GM21447 (cell line): ENCODE results near the gene UTF1.
"Not testable (repeated sequence)": the region's sequence is repeated elsewhere in the genome, so short reads cannot be mapped to it uniquely, and the experiment has no call there.

Source experiments
- ATAC-seq: cut with Tn5 transposase; IDR thresholded peaks from one replicate; pipeline ENCODE4 v1.9.1; 2021; ENCODE audit not compliant: unreplicated experiment

UTF1 gene

DNA sequence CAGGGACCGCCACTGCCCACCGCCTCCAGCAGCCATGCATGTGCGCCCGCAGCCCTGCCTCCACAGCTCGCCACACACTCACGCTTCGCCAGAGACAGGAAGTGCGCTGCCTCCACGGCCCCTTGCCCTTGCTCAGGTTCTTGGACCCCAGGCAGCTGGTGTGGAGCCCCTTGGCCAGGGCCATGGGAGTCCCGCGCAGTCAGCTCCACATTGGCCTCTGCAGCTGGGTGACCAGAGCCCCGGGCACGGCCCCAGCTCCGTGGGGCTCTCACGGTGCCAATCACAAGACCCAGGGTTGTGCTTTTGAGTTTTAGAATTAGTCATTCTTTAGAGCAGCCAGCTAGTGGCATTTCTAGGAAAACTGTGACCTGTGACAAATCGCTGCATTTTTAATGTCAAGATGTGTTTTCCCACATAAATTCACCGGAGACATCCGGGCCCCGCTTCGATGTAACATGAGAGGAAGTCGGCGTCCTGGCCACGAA is 4.3 kb upstream of the UTF1 start:
- no peak for ATAC-seq

DNA sequence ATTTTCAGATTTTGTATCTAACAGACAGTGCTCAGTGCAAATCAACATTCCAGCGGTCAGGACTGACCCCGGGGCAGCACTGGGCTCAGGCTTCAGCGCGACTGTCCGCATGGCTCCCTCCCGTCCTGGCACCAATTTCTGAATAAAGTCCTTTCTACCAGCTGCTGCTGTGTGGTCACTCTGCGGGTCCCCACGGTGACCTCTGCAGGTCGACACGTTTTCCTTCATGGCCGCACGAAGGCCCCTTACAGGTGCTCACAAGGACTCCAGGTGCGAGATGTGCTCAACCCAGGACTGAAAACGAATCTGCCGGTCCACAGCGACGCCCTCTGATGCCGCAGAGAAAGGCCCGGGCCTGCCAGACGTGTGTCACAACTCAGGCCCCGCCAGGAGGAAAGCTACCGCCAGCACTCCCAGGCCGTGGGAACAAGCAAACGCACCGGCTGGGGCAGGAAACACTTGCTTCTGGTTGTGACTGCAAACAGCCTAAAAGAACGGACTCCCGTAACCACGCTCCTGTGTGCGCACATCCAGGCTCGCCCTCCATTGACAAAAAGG is 3.7 kb upstream of the UTF1 start:
- no peak for ATAC-seq

DNA sequence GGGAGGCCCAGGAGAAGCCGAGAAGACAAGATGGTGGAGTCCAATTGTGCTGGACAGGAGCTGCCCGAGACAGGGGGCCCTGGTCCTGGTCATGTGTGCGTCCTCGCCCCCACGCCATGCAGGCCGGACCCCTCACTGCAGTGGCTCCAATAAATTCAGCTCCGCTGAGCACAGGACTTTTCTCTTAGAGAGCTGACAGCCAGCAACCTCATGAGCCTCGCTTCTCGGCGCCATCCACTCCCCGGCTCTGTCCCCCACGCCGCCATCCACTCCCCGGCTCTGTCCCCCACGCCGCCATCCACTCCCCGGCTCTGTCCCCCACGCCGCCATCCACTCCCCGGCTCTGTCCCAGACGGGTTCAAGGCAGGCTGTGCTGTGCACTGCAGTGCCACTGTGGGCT is 2.8 kb upstream of the UTF1 start:
- no peak for ATAC-seq

DNA sequence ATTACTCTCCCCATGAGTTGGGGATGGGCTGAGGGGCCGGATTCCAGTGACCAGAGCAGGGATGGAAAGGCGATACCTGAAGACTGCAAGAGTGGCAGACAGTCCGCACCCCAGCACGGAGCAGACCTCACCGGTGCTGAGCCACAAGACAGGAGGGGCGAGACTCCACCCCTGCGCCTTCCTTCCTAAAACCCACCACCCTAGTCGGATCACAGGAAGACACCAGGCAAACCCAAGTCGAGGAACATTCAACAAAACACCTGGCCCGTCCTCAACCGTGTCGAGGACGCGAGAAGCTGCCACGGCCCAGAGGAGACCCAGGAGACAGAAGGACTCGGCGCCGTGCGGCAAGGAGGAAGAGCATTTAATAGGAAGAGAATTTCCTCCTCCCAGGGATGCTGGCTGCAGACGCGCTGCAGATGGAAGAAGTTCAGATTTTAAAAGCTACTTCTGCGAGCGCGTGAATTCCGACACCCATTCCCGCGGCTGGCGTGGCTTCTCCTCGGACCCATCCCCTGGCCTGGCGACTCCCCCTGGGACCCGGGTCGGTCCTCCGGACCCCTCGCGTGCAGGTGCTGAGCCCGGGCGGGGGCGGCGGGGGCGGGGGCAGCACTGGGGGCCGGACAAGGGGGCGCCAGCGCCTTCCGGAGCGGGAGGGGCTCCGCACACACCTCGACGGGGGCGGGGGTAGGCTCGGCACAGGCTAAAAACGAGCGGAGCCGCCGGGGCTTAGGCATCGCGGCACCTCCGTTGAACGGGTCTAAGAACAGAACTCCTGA is 563 bp upstream of the UTF1 start:
- no peak for ATAC-seq

DNA sequence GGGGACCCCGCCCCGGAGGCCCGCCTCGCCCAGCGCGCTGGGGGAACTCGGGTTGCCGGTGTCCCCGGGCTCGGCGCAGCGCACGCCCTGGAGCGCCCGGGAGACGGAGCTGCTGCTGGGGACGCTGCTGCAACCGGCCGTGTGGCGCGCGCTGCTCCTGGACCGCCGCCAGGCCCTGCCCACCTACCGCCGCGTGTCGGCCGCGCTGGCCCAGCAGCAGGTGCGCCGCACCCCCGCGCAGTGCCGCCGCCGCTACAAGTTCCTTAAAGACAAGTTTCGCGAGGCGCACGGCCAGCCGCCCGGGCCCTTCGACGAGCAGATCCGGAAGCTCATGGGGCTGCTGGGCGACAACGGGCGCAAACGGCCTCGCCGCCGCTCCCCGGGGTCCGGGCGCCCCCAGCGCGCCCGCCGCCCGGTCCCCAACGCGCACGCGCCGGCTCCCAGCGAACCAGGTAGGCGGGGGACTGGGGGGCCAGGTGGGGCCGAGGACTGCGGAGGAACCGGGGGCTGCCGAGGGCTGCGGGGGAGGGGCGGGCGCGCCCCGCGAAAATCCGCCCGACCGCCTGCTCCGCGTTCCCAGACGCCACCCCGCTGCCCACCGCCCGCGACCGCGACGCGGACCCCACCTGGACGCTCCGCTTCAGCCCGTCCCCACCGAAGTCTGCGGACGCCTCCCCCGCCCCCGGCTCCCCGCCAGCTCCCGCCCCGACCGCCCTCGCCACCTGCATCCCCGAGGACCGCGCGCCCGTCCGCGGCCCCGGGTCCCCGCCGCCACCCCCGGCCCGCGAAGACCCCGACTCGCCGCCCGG is 574 bp downstream of the UTF1 start:
- no peak for ATAC-seq

DNA sequence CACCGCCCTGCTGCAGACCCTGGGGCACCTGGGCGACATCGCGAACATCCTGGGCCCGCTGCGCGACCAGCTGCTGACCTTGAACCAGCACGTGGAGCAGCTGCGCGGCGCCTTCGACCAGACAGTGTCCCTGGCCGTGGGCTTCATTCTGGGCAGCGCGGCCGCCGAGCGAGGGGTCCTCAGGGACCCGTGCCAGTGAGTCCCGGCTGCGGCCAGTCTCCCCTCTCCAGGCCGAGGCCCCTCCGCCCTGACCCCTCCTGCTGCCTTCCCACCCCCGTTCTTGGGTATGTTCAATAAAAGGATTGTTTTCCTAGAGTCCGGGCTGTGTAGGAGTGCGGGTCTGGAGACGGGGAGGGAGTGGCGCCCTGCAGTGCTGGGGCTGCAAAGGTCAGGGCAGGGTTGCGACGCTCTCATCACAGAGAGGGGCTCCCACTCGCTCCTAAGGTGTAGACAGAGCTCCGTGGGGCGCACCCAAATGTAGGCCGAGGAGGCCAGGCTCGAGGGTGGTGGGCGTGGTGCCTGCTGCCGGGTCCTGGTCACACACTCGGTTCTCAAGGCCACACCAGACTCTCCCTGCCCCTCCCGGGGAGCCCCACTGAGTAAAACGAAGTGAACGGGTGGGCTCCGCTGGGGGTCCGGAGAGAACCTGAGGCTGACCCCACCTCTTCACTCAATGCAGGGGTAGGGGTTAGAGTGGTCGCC is 1.4 kb downstream of the UTF1 start:
- no peak for ATAC-seq

DNA sequence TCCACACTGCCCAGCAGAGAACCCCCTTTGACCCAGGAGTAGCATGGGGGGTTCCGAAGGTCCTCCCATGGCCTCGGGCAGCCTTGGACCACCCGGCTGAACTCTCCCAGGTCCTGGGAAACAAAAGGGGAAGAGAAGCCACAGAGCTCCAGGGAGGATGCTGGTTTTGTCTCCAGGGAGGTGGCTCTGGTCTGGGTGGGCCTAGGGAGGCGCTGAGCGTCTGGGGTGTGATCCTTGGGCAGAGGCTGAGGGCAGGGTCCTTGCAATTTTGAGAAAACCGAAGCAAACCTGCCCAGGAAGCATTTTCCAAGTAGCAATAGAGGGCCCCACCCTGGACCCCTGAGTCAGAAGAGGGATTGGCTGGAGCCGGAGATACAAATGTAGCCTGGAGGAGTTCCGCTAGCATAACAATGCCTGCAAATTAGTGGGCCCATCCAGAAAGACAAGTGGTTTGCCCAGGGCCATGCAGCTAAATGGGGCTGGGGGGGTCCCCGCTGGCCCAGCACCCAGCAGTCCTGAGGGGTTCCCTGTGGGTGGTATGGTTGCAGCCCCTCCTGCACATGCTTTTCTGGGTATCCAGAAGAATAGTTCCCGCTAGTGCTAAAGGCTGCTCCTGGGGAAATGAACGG is 2.0 kb downstream of the UTF1 start:
- ATAC-seq = no peak

DNA sequence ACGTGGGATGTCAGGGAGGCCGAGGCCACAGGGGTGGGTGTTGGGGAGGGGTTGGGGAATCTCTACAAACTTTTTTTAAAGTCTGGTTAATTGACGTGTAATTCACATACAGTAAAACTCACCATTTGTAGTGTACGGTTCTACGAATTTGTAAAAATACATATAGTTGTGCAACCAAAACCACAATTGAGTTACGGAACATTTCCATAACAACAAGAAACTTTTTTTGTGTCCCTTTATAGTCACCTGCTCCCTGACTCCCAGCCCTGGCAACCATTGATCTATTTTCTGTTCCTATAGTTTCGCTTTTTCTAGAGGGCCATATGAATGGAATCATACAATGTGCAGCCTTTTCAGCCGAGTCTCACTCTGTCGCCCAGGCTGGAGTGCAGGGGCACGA is 4.8 kb downstream of the UTF1 start:
- not testable (repeated sequence) for ATAC-seq

DNA sequence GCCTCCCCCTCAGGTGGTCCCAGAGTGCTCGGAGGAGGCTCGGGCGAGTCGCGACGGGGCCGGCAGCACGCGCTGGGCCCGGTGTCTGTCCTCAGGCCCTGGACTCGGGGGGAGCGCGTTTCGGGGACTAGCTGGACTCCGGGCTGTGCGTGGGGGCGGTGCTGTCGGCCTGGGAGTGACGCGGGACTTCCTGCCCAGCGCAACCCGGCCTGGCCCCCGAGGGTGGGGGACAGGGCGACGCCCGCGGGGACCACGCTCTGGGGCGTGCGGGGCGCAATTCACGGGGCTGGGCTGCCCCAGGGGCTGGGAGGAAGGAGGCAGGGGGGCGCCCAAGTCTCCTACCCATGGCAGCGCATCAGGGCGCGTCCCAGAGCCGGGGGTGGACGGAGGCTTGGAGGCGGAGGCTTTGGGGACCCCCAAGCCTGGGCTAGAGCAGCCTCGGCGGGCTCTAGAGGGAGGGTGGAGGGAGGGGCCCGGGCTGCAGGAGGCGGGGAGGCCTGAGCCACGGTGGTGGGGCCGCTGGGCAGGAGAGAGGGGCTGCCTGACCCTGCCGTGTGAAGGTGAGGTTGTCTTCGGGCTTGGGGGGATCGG is 5.3 kb downstream of the UTF1 start:
- no peak for ATAC-seq

DNA sequence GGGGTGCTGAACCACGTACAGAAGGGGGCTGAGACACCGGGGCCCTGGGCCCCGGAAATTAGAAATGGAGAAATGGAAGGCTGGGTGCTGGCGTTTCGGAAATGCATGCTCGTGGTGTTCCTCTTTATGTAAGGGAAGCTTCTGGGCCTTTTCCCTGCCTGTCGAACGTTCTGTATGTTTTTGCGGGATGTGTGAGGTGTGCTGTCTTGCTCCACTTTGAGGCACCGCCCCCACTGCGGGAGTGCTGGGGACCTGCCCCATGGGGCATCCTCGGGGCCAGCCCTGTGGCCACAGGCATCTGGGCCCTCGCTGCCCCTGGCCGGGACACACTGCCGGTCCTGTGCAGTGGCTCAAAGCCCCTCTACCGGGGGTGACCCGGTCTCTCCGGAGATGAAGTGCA is 5.9 kb downstream of the UTF1 start:
- no peak for ATAC-seq

DNA sequence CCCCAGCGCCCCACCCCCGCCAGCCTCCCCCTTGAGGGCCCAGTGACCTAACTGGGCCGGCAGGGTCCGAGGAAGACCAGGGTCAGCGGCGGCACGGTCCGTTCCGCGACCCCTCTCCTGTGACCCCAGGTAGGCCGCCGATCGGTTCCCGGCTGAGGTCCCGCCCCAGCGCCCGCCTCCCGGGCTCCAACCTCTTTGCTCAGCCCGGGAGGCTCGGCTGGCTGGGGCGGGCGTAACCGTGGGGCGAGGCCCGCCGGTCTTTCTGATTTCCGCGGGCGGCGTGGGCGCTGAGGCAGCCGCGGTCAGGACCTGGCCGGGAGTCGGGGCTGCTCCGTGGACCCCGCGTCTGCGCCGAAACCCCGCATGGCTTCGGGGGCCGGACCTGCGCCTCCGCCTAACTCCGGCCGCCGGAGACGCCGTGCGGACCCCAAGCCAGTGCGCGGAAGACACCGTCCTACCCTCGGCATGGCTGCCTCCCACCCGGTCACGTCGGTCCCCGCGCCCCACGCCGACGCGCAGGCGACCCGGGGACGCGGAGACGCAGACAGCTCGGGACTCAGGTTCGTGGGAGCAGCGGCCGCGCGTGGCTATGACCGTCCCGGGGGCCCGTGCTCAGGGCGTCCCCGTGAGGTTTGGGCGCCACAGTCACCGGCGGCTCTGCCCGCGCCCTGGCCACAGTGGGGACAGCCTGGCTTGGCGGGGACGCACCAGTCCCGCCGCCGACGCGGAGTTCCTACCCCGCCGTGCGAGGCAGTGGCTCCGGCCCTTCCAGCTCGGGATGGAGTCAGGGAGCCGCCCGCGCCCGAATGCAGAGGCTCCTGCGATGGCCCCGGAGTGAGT is 6.6 kb downstream of the UTF1 start:
- ATAC-seq = no peak

DNA sequence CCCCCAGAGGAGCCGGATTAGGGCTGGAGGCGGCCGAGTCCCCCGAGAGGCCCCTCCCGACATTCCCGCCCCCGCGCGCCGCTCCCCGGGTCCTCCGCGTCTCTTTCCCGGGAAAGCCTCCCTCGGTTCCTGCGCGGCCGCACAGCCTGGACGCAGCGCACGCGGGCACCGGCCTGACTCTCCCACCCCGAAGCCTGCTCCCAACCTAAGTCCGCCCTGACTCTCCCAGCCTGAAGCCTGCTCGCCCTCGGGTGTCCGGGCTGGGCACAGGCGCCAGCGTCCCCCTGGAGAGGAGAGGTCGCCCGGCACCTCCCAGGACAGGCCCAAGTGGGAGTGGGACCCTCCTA is 7.2 kb downstream of the UTF1 start:
- no peak for ATAC-seq

DNA sequence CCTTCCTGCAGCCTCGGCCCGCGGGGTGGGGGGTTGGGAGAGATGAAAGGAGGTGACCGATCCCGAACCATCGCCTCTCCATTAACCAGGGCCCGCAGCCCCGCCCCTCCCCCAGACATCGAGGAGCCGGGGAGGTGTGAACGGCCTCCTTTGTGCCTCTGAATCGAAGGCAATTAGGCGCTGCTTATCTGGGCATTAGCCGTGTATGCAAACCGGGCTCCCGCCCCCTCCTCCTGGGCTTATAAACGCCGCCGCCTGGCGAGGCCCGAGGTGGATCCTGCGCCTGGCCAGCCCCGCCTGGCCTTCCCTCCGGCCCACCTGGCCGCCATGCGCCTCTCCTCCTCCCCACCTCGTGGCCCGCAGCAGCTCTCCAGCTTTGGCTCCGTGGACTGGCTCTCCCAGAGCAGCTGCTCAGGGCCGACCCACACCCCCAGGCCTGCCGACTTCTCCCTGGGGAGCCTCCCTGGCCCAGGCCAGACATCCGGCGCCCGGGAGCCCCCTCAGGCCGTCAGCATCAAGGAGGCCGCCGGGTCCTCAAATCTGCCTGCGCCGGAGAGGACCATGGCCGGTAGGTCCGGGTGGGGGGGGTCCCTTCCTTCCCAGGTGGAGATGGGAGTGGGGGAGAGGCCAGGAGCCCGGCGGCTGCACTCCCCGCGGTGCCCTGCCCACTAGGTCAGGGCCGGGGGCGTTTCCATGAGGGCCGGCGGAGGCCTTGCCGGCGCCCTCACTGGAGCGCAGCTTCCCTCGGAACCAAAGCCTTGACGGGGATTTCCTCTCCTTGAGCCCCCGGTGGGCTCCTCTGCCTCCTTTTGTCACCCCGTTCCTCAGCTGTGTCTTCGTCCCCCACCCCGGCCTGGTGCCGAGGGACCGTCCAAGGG is 7.8 kb downstream of the UTF1 start, which contains the start of gene VENTX:
Gene VENTX (plus strand): TSS at position 268 of the 878 bp plus-strand sequence. CDS start 60 bp downstream, at position 328.
- no peak for ATAC-seq

DNA sequence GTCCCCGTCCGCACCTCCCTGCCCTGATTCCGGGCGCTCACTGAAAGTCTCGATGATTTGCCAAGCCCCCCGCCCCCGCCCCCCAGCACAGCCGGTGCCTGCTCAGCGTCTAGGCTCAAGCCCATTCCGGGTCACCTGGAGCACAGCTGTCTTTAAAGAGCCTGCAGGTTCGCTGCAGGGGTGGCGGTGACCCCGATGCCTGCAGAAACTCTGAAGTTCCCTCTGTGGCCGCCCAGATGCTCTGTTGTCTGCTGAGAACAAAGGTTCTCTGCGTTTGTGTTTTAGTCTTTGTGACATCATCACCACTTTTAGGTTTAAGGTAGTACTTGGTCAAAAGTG is 8.4 kb downstream of the UTF1 start:
- ATAC-seq = no peak

DNA sequence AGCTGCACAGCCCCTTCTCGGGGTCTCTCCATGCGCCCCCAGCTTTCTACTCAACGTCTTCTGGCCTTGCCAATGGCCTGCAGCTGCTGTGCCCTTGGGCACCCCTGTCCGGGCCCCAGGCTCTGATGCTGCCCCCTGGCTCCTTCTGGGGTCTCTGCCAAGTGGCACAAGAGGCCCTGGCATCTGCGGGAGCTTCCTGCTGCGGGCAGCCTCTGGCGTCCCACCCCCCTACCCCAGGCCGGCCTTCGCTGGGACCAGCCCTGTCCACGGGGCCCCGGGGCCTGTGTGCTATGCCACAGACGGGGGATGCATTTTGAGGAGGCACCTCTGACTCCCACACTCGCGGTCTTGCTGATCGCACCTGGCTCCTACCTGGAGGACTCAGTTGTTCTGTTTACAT is 10.0 kb downstream of the UTF1 start:
- ATAC-seq = no peak

DNA sequence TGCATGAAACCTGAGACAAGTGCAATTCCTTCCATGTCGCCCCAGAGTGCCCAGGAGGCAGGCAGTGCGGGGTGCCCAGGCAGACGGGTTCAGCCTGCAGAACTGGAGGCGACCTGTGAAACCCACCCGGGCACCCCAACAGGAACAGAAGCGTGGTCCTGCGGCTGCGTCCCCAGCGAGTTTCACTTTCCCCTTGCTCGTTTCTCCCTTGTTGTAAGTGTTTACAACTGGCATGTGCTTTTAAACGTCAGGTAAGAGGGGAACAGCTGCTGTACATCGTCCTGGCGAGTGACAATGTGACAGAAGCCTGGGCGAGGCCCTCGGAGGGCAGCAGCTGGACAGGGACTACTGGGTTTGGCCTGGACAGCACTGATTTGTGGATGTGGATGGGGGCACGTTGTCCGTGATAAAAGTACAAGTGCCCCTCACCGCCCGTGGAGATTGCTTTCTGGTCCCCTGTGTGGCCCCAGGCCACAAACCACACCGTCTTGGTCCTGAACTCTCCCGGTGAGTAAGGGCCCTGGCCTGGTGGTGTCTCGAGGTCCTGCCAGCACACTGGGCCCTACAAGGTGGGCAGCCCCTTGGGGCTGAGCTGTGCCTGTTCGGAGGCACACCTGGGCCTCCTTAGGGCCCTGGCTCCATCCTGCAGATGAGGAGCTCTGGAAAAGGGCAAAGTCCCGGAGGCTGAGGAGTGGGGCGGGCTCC is 11.6 kb downstream of the UTF1 start:
- ATAC-seq = peak; percentile 88

DNA sequence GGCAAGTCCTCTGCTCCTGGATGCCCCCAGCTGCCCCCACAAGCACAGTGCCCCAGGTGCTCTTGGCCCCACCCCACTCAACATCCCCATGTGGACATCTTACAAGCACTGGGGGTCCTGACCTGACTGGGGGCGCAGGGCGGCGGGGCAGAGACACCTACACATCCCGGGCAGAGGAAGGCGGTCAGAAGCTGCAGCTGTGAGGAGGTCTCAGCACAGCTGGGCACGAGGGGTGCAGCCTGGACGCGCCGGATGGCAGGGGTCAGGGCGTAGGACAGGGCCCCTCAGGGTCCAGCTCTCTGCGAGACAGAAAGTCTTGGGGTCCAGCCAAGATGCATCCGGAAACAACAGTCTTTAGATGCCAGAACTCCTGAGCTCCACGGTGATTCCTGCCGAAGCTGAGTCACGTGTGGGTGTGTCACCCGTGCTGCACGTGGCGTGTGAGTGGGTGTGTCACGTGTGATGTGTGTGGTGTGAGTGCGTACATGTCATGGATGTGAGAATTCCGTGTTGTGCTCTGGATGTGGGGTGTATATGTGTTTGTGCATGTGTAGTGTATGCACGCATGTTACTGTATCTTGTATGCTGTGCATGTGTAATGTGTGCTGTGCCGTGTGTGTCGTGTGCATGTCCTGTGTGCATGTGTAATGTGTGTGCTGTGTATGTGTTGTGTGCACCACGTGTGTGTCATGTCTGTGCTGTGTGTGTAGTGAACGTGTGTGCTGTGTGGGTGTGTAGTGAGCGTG is 12.8 kb downstream of the UTF1 start:
- ATAC-seq = no peak
